ENCODE data around the gene LPAR1.

- no peak for TF ChIP-seq CTCF (conservative IDR thresholded peaks at IDR 0.05; ENCODE audit: low read length)
- TF ChIP-seq EZH2phosphoT487 (IDR thresholded peaks at IDR 0.05; ENCODE audit: borderline replicate concordance), result no peak
Observed at GRCh38 chr9:111051400-111051799, 13.1 kb upstream of the LPAR1 start.
